Central memory CD8-positive, alpha-beta T cell (primary cell): ENCODE data around the gene TESK2.

Source experiments
- ATAC-seq: fragments of 150-1000 bp; cut with Tn5 transposase; replicated peaks from 2 replicates; pipeline ENCODE4 v1.10.0; 2022; ENCODE audit warnings: mild to moderate bottlenecking, moderate FRiP score, moderate number of reproducible peaks; ENCODE audit not compliant: poor library complexity, severe bottlenecking; ENCODE audit errors: extremely low read depth
- DNase-seq, 2 donors: peaks; one replicate each; pipeline ENCODE4 v3.0.0; 2021; ENCODE audit warnings: low spot score in 2 of 2
- H3K27ac Mint-ChIP-seq: one replicate; pipeline ENCODE4 v1.8.0; 2022; ENCODE audit warnings: low read depth, mild to moderate bottlenecking, moderate library complexity, mixed read lengths
- H3K27me3 Mint-ChIP-seq: one replicate; pipeline ENCODE4 v1.8.0; 2022; ENCODE audit warnings: mixed read lengths
- H3K36me3 Mint-ChIP-seq: one replicate; pipeline ENCODE4 v1.8.0; 2022; ENCODE audit warnings: mild to moderate bottlenecking, moderate library complexity, mixed read lengths; ENCODE audit not compliant: insufficient read depth
- H3K4me1 Mint-ChIP-seq: one replicate; pipeline ENCODE4 v1.8.0; 2022; ENCODE audit warnings: mixed read lengths
- H3K4me3 Mint-ChIP-seq: one replicate; pipeline ENCODE4 v1.8.0; 2022; ENCODE audit warnings: mild to moderate bottlenecking, moderate library complexity, mixed read lengths
- H3K9me3 Mint-ChIP-seq: one replicate; pipeline ENCODE4 v1.8.0; 2022; ENCODE audit warnings: mixed read lengths

TESK2 gene

GRCh38 chr1:45446950-45447672 is 43.9 kb downstream of the TESK2 start:
- no peak overlapping the region for H3K27ac Mint-ChIP-seq
- H3K4me3 Mint-ChIP-seq, result no peak overlapping the region
- no peaks in the 10 kb centered on the region for H3K9me3 Mint-ChIP-seq
- peaks cover 2% of the 10 kb centered on the region for H3K36me3 Mint-ChIP-seq
- H3K27me3 Mint-ChIP-seq, result no peaks in the 10 kb centered on the region
- no peaks in the 10 kb centered on the region for H3K4me1 Mint-ChIP-seq
- ATAC-seq (no peak), DNase-seq (no peak)

- no peaks in the 10 kb centered on the region for H3K27me3 Mint-ChIP-seq
- no peak overlapping the region for H3K4me3 Mint-ChIP-seq
- no peak for ATAC-seq
- DNase-seq, result no peak
- H3K9me3 Mint-ChIP-seq, result no peaks in the 10 kb centered on the region
- H3K36me3 Mint-ChIP-seq, result peaks cover 2% of the 10 kb centered on the region
- no peak overlapping the region for H3K27ac Mint-ChIP-seq
- H3K4me1 Mint-ChIP-seq, result no peaks in the 10 kb centered on the region
Measured at GRCh38 chr1:45446530-45446929, 44.4 kb downstream of the TESK2 start.

GRCh38 chr1:45444609-45445131 is 46.3 kb downstream of the TESK2 start:
- Mint-ChIP-seq H3K27ac (no peak overlapping the region), H3K9me3 (no peaks in the 10 kb centered on the region), H3K4me3 (no peak overlapping the region), H3K27me3 (no peaks in the 10 kb centered on the region), H3K4me1 (no peaks in the 10 kb centered on the region), H3K36me3 (peaks cover 2% of the 10 kb centered on the region)
- no peak for ATAC-seq
- no peak for DNase-seq

GRCh38 chr1:45443580-45444446 is 47.1 kb downstream of the TESK2 start:
- H3K4me1 Mint-ChIP-seq, result no peaks in the 10 kb centered on the region
- DNase-seq, result no peak
- no peak overlapping the region for H3K27ac Mint-ChIP-seq
- peaks cover under 1% of the 10 kb centered on the region for H3K36me3 Mint-ChIP-seq
- no peaks in the 10 kb centered on the region for H3K9me3 Mint-ChIP-seq
- ATAC-seq, result no peak
- no peak overlapping the region for H3K4me3 Mint-ChIP-seq
- H3K27me3 Mint-ChIP-seq, result no peaks in the 10 kb centered on the region

- Mint-ChIP-seq H3K27me3 (no peaks in the 10 kb centered on the region), H3K4me1 (no peaks in the 10 kb centered on the region), H3K36me3 (no peaks in the 10 kb centered on the region), H3K9me3 (no peaks in the 10 kb centered on the region), H3K4me3 (no peak overlapping the region), H3K27ac (no peak overlapping the region)
- ATAC-seq, result no peak
- DNase-seq, result no peak
Measured at GRCh38 chr1:45442272-45442671, 48.7 kb downstream of the TESK2 start.

- ATAC-seq (no peak), DNase-seq (no peak)
- no peak overlapping the region for H3K27ac Mint-ChIP-seq
- H3K4me3 Mint-ChIP-seq, result no peak overlapping the region
- H3K36me3 Mint-ChIP-seq, result no peaks in the 10 kb centered on the region
- no peaks in the 10 kb centered on the region for H3K4me1 Mint-ChIP-seq
- H3K27me3 Mint-ChIP-seq, result no peaks in the 10 kb centered on the region
- no peaks in the 10 kb centered on the region for H3K9me3 Mint-ChIP-seq
Measured at GRCh38 chr1:45437323-45437722, 53.6 kb downstream of the TESK2 start.

- H3K27ac Mint-ChIP-seq, result no peak overlapping the region
- no peaks in the 10 kb centered on the region for H3K36me3 Mint-ChIP-seq
- H3K27me3 Mint-ChIP-seq, result no peaks in the 10 kb centered on the region
- no peak overlapping the region for H3K4me3 Mint-ChIP-seq
- no peaks in the 10 kb centered on the region for H3K9me3 Mint-ChIP-seq
- ATAC-seq (no peak), DNase-seq (no peak)
- no peaks in the 10 kb centered on the region for H3K4me1 Mint-ChIP-seq
Measured at GRCh38 chr1:45430490-45430889, 60.5 kb downstream of the TESK2 start.

GRCh38 chr1:45429561-45430159 is 61.3 kb downstream of the TESK2 start:
- H3K4me3 Mint-ChIP-seq, result no peak overlapping the region
- H3K27me3 Mint-ChIP-seq, result no peaks in the 10 kb centered on the region
- no peaks in the 10 kb centered on the region for H3K9me3 Mint-ChIP-seq
- no peak for DNase-seq
- ATAC-seq, result no peak
- H3K4me1 Mint-ChIP-seq, result no peaks in the 10 kb centered on the region
- no peaks in the 10 kb centered on the region for H3K36me3 Mint-ChIP-seq
- no peak overlapping the region for H3K27ac Mint-ChIP-seq

GRCh38 chr1:45423906-45424678 is 66.9 kb downstream of the TESK2 start:
- Mint-ChIP-seq H3K9me3 (peaks cover 6% of the 10 kb centered on the region), H3K36me3 (peaks cover 4% of the 10 kb centered on the region), H3K27me3 (no peaks in the 10 kb centered on the region), H3K4me1 (no peaks in the 10 kb centered on the region), H3K27ac (no peak overlapping the region), H3K4me3 (no peak overlapping the region)
- DNase-seq, result no peak
- no peak for ATAC-seq

- Mint-ChIP-seq H3K9me3 (peaks cover 6% of the 10 kb centered on the region), H3K4me3 (no peak overlapping the region), H3K27ac (no peak overlapping the region), H3K4me1 (no peaks in the 10 kb centered on the region), H3K36me3 (peaks cover 4% of the 10 kb centered on the region), H3K27me3 (no peaks in the 10 kb centered on the region)
- ATAC-seq, result no peak
- DNase-seq, result no peak
Measured at GRCh38 chr1:45421935-45422334, 69.0 kb downstream of the TESK2 start.

GRCh38 chr1:45414746-45415145 is 76.2 kb downstream of the TESK2 start:
- Mint-ChIP-seq H3K9me3 (no peaks in the 10 kb centered on the region), H3K27me3 (no peaks in the 10 kb centered on the region), H3K27ac (no peak overlapping the region), H3K4me1 (no peaks in the 10 kb centered on the region), H3K36me3 (peaks cover 2% of the 10 kb centered on the region), H3K4me3 (no peak overlapping the region)
- DNase-seq (no peak), ATAC-seq (no peak)

- no peaks in the 10 kb centered on the region for H3K36me3 Mint-ChIP-seq
- no peak overlapping the region for H3K27ac Mint-ChIP-seq
- H3K27me3 Mint-ChIP-seq, result no peaks in the 10 kb centered on the region
- ATAC-seq (no peak), DNase-seq (no peak)
- no peak overlapping the region for H3K4me3 Mint-ChIP-seq
- H3K9me3 Mint-ChIP-seq, result no peaks in the 10 kb centered on the region
- no peaks in the 10 kb centered on the region for H3K4me1 Mint-ChIP-seq
Measured at GRCh38 chr1:45412899-45413298, 78.1 kb downstream of the TESK2 start.
